HL-60 (cell line): ENCODE measurements around the gene MMP23B.
"Not testable (repeated sequence)": the region's sequence is repeated elsewhere in the genome, so short reads cannot be mapped to it uniquely, and the experiment has no call there.

Experiments used
- DNase-seq, 2 experiments: peaks; one replicate each; pipeline ENCODE4 v3.0.0-alpha.2; 2010 to 2020; ENCODE audit warnings: low read depth in 1 of 2, low spot score in 1 of 2
- H3K27ac ChIP-seq: fragments of 250-450 bp; sonication (Bioruptor Pico); replicated peaks from 2 replicates; pipeline ENCODE4 v1.5.1; 2020; ENCODE audit warnings: mild to moderate bottlenecking, moderate library complexity
- H3K27me3 ChIP-seq: fragments of 250-450 bp; sonication (Bioruptor Pico); 2 replicates; pipeline ENCODE4 v1.5.1; 2021; ENCODE audit warnings: mild to moderate bottlenecking, moderate library complexity; ENCODE audit not compliant: insufficient read depth, poor library complexity, severe bottlenecking
- H3K4me3 ChIP-seq: replicated peaks from 2 replicates; pipeline ENCODE4 v1.5.1; 2011; ENCODE audit warnings: mild to moderate bottlenecking, control low read depth, low read length; ENCODE audit not compliant: insufficient read depth
- CTCF ChIP-seq: IDR thresholded peaks from one replicate; pipeline ENCODE4 v1.5.1; 2011; ENCODE audit warnings: low read length, control low read depth, inconsistent platforms; ENCODE audit not compliant: insufficient read depth
- GABPA ChIP-seq: IDR thresholded peaks from 2 replicates; pipeline ENCODE4 v1.6.1; 2012; ENCODE audit warnings: low read depth
- POLR2AphosphoS5 ChIP-seq: IDR thresholded peaks from 2 replicates; pipeline ENCODE4 v1.6.1; 2012; ENCODE audit warnings: low read depth
- REST ChIP-seq: IDR thresholded peaks from 2 replicates; pipeline ENCODE4 v1.6.1; 2012; ENCODE audit warnings: low read depth; ENCODE audit not compliant: insufficient replicate concordance
- SPI1 ChIP-seq: IDR thresholded peaks from 2 replicates; pipeline ENCODE4 v1.6.1; 2012; ENCODE audit warnings: low read depth, mild to moderate bottlenecking, borderline replicate concordance

MMP23B gene

GRCh38 chr1:1672181-1672965 lies 40.4 kb downstream of the MMP23B start:
- Histone ChIP-seq H3K27me3 (no peaks in the 10 kb centered on the region), H3K27ac (peak overlapping the region; percentile 60), H3K4me3 (no peak overlapping the region)
- peak in 1 of 2 experiments; percentile 61 for DNase-seq
- TF ChIP-seq GABPA (no peak), REST (no peak), SPI1 (no peak), POLR2AphosphoS5 (no peak), CTCF (no peak)

- H3K4me3 ChIP-seq, H3K27ac ChIP-seq, H3K27me3 ChIP-seq, DNase-seq: not testable (repeated sequence)
Observed at GRCh38 chr1:1674806-1675205, 42.8 kb downstream of the MMP23B start.

GRCh38 chr1:1675218-1675617 lies 43.2 kb downstream of the MMP23B start:
- H3K27ac ChIP-seq, DNase-seq, H3K4me3 ChIP-seq, H3K27me3 ChIP-seq: not testable (repeated sequence)

GRCh38 chr1:1676087-1676486 lies 44.1 kb downstream of the MMP23B start:
- DNase-seq, H3K4me3 ChIP-seq, H3K27ac ChIP-seq, H3K27me3 ChIP-seq: not testable (repeated sequence)

GRCh38 chr1:1677718-1678580 lies 46.0 kb downstream of the MMP23B start:
- DNase-seq = peak in 1 of 2 experiments; percentile 51
- Histone ChIP-seq H3K27me3 (no peaks in the 10 kb centered on the region), H3K4me3 (peak overlapping the region; percentile 27), H3K27ac (peak overlapping the region; percentile 71)
- TF ChIP-seq POLR2AphosphoS5 (peak; percentile 17; the same call in 1 of the 2 replicates), SPI1 (peak; percentile 15; the same call in 1 of the 2 replicates), REST (no peak)
